SK-N-SH (cell line): Measurements from ENCODE around the gene GPX6. TPM values are rescaled to one million over a fixed set of nuclear protein-coding genes. Genes with fewer than 3 reads are reported as not detected.
A peak's percentile ranks its signal among the peaks of the same experiment; 100 is the strongest.

Experiments used
- CTCF ChIA-PET: fragments of 300-600, 350-600 bp; formaldehyde crosslinking; extraction: SDS; loops from one replicate; lab custom pipeline; 2021; lab: Yijun Ruan, JAX
- POLR2A ChIA-PET: fragments of 350-600 bp; sonication (Branson Sonifier 250); formaldehyde crosslinking; extraction: SDS; loops from one replicate; lab custom pipeline; 2020; ENCODE audit warnings: antibody characterized with exemption, inconsistent platforms; lab: Yijun Ruan, JAX
- DNase-seq: peaks from one replicate; pipeline ENCODE4 v3.0.0; 2012
- H2AFZ ChIP-seq: fragments of 200-600 bp; sonication (generic); 2 replicates; pipeline ENCODE4 v1.8.1; 2016; ENCODE audit warnings: antibody characterized with exemption, mild to moderate bottlenecking, low read depth
- H3F3A ChIP-seq: fragments of 200-600 bp; sonication (generic); replicated peaks from 2 replicates; pipeline ENCODE3; 2016; ENCODE audit warnings: antibody characterized with exemption, mild to moderate bottlenecking; ENCODE audit not compliant: insufficient read depth
- H3K27ac ChIP-seq, 2 experiments: fragments of 200-500 bp in 1 of 2; fragments of 200-600 bp in 1 of 2; sonication (Bioruptor generic) in 1 of 2; sonication (generic), shearing (Covaris generic) in 1 of 2; 2 replicates each; pipeline versions ENCODE4 v1.5.1 to v1.6.1; 2014 to 2016; ENCODE audit warnings: low read depth in 2 of 2, inconsistent platforms in 1 of 2, low read length in 1 of 2, mild to moderate bottlenecking in 1 of 2, mixed read lengths in 1 of 2
- H3K27me3 ChIP-seq: fragments of 200-600 bp; sonication (generic), shearing (Covaris generic); 2 replicates; pipeline ENCODE4 v1.6.1; 2016; ENCODE audit warnings: mixed run types; ENCODE audit not compliant: insufficient read depth
- H3K36me3 ChIP-seq, 2 experiments: fragments of 200-500 bp in 1 of 2; fragments of 200-600 bp in 1 of 2; sonication (Bioruptor generic) in 1 of 2; sonication (generic) in 1 of 2; replicated peaks in 1 of 2; 2 replicates each; pipeline versions ENCODE3 to v1.5.1; 2014 to 2016; ENCODE audit warnings: low read length in 1 of 2, mild to moderate bottlenecking in 1 of 2; ENCODE audit not compliant: insufficient read depth in 2 of 2, control insufficient read depth in 1 of 2
- H3K4me1 ChIP-seq, 2 experiments: fragments of 200-500 bp in 1 of 2; fragments of 200-600 bp in 1 of 2; sonication (Bioruptor generic) in 1 of 2; sonication (generic), shearing (Covaris generic) in 1 of 2; 2 replicates each; pipeline versions ENCODE4 v1.5.1 to v1.6.1; 2014 to 2016; ENCODE audit warnings: low read depth in 1 of 2, low read length in 1 of 2, mixed run types in 1 of 2; ENCODE audit not compliant: insufficient read depth in 2 of 2, control insufficient read depth in 1 of 2
- H3K4me2 ChIP-seq: fragments of 200-600 bp; sonication (generic), shearing (Covaris generic); 2 replicates; pipeline ENCODE4 v1.6.1; 2017; ENCODE audit warnings: mixed run types
- H3K4me3 ChIP-seq, 2 experiments: fragments of 200-500 bp in 1 of 2; fragments of 200-600 bp in 1 of 2; sonication (Bioruptor generic) in 1 of 2; sonication (generic), shearing (Covaris generic) in 1 of 2; 2 replicates each; pipeline versions ENCODE4 v1.5.1 to v1.8.1; 2014 to 2016; ENCODE audit warnings: low read depth in 2 of 2, inconsistent platforms in 1 of 2, low read length in 1 of 2, mild to moderate bottlenecking in 1 of 2, mixed read lengths in 1 of 2, moderate library complexity in 1 of 2
- H3K79me2 ChIP-seq: fragments of 200-600 bp; sonication (generic); 2 replicates; pipeline ENCODE4 v1.8.1; 2017; ENCODE audit warnings: mild to moderate bottlenecking; ENCODE audit not compliant: insufficient read depth
- H3K9ac ChIP-seq: fragments of 200-600 bp; sonication (generic); 2 replicates; pipeline ENCODE4 v1.6.1; 2017; ENCODE audit warnings: mixed run types
- H3K9me2 ChIP-seq: fragments of 200-600 bp; sonication (generic); 2 replicates; pipeline ENCODE4 v1.6.1; 2017; ENCODE audit warnings: mixed run types
- H3K9me3 ChIP-seq: fragments of 200-600 bp; sonication (generic); 2 replicates; pipeline ENCODE4 v1.6.1; 2017; ENCODE audit warnings: mixed run types, mild to moderate bottlenecking, moderate library complexity
- H4K20me1 ChIP-seq: fragments of 200-600 bp; sonication (generic); 2 replicates; pipeline ENCODE4 v1.6.1; 2017; ENCODE audit warnings: mild to moderate bottlenecking, mixed run types; ENCODE audit not compliant: insufficient read depth
- CHD2 ChIP-seq: fragments of 150-350 bp; IDR thresholded peaks from 2 replicates; pipeline ENCODE4 v1.6.1; 2018; ENCODE audit warnings: low read length; ENCODE audit not compliant: partially characterized antibody
- ELF1 ChIP-seq: IDR thresholded peaks from 2 replicates; pipeline ENCODE4 v1.4.0; 2012
- EP300 ChIP-seq, 2 experiments: IDR thresholded peaks; 2 replicates each; pipeline versions ENCODE4 v1.4.0 to v1.6.1; 2012; ENCODE audit warnings: borderline replicate concordance in 1 of 2, low read depth in 1 of 2, low read length in 1 of 2
- FOXJ3 ChIP-seq: sonication (generic); formaldehyde crosslinking; IDR thresholded peaks from 2 replicates; pipeline ENCODE4 v1.5.1; 2020; ENCODE audit warnings: mild to moderate bottlenecking, missing genetic modification reagents
- GABPA ChIP-seq: IDR thresholded peaks from 2 replicates; pipeline ENCODE4 v1.4.0; 2012; ENCODE audit warnings: low read depth, mild to moderate bottlenecking
- IRF3 ChIP-seq: fragments of 150-350 bp; IDR thresholded peaks from 2 replicates; pipeline ENCODE4 v1.6.1; 2016; ENCODE audit warnings: mild to moderate bottlenecking, low read depth, low read length
- MXI1 ChIP-seq: IDR thresholded peaks from 2 replicates; pipeline ENCODE4 v1.6.1; 2012; ENCODE audit warnings: mild to moderate bottlenecking, low read depth, low read length, improper control_type of control experiment
- NFIC ChIP-seq: IDR thresholded peaks from 2 replicates; pipeline ENCODE4 v1.4.0; 2012; ENCODE audit warnings: borderline replicate concordance
- REST ChIP-seq: IDR thresholded peaks from 2 replicates; pipeline ENCODE4 v1.6.1; 2012; ENCODE audit warnings: mild to moderate bottlenecking, low read depth, low read length, moderate library complexity
- SIN3A ChIP-seq: IDR thresholded peaks from 2 replicates; pipeline ENCODE4 v1.6.1; 2012; ENCODE audit warnings: low read depth, mild to moderate bottlenecking, low read length, moderate library complexity, borderline replicate concordance
- TEAD4 ChIP-seq: IDR thresholded peaks from 2 replicates; pipeline ENCODE4 v1.4.0; 2012; ENCODE audit warnings: mild to moderate bottlenecking, borderline replicate concordance; ENCODE audit not compliant: insufficient read depth
- YY1 ChIP-seq: IDR thresholded peaks from 2 replicates; pipeline ENCODE4 v1.4.0; 2012; ENCODE audit warnings: low read depth, mild to moderate bottlenecking
- ZBTB33 ChIP-seq: IDR thresholded peaks from 2 replicates; pipeline ENCODE4 v1.4.0; 2012; ENCODE audit warnings: low read depth, borderline replicate concordance
- WGBS: methylation state at CpG from one replicate; pipeline ENCODE4 v1.1.6; 2017; ENCODE audit warnings: low lambda C conversion rate; 5-methylcytosine and 5-hydroxymethylcytosine counted together
- polyA plus RNA-seq, 3 experiments: library from polyadenylated mRNA; depleted of rRNA; stranded (reverse); fragments of >200 nt; gene quantifications; 2 replicates each; pipeline ENCODE4 v1.2.3, GENCODE V29; 2012
- TF ChIP-seq, protein P1 (sequence below): IDR thresholded peaks from 2 replicates; pipeline ENCODE4 v1.4.0; 2012; ENCODE audit warnings: low read depth, borderline replicate concordance

Gene GPX6
- polyA plus RNA-seq, 1 of the 3 experiments (the other 2 are of a cell fraction): not detected

GRCh38 chr6:28543651-28544610, 28.3 kb upstream of the GPX6 start:
- no peaks in the 10 kb centered on the region for H3K36me3 ChIP-seq
- peak overlapping the region in 1 of 2 experiments; percentile 19; a peak in 1 of 4 replicates for H3K4me3 ChIP-seq
- TF ChIP-seq YY1: no peak
- no peak for TF ChIP-seq EP300 (IDR thresholded peaks at IDR 0.05; ENCODE audit: borderline replicate concordance in 1 of 2, low read depth in 1 of 2, low read length in 1 of 2)
- TF ChIP-seq CHD2: no peak
- no peak for TF ChIP-seq FOXJ3 (CRISPR knock-in tag)
- no peak for TF ChIP-seq REST
- TF ChIP-seq, protein P1, sequence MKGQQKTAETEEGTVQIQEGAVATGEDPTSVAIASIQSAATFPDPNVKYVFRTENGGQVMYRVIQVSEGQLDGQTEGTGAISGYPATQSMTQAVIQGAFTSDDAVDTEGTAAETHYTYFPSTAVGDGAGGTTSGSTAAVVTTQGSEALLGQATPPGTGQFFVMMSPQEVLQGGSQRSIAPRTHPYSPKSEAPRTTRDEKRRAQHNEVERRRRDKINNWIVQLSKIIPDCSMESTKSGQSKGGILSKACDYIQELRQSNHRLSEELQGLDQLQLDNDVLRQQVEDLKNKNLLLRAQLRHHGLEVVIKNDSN: no peak
- no peak for TF ChIP-seq GABPA
- TF ChIP-seq ZBTB33: no peak
- TF ChIP-seq IRF3: no peak
- TF ChIP-seq TEAD4: no peak
- no peak for TF ChIP-seq MXI1
- no peak for TF ChIP-seq ELF1
- no peak for TF ChIP-seq SIN3A
- no peak for TF ChIP-seq NFIC
- TF ChIP-seq, all 33 proteins: peak for 0
- 62% methylated on average over 19 of the region's 31 CpGs for WGBS
- H3F3A ChIP-seq: no peaks in the 10 kb centered on the region
- peak; percentile 12 for DNase-seq
- H3K27me3 ChIP-seq: no peaks in the 10 kb centered on the region
- H3K27ac ChIP-seq: no peak overlapping the region
- H3K4me2 ChIP-seq: no peak overlapping the region
- no peaks in the 10 kb centered on the region for H4K20me1 ChIP-seq
- H2AFZ ChIP-seq: no peak overlapping the region
- H3K4me1 ChIP-seq: no peaks in the 10 kb centered on the region; a peak in 2 of 4 replicates
- ChIA-PET POLR2A (no interaction called here), CTCF (interaction anchor here (1.4 to 2.7 kb wide), 8 partner anchors 11 to 111 kb away, joined by 3 to 21 read pairs (median 10); a partner anchor contains a TSS)
- no peak overlapping the region for H3K9ac ChIP-seq
- no peaks in the 10 kb centered on the region for H3K79me2 ChIP-seq
- no peaks in the 10 kb centered on the region; the same call in 1 of the 2 replicates for H3K9me3 ChIP-seq
- 0 out of 2 replicates have a peak, but pooled peaks cover 3% of the 10 kb centered on the region for H3K9me2 ChIP-seq
